Pancreas (tissue), 10 donors: ENCODE results near the gene DLG1. TPM values are rescaled to one million over a fixed set of nuclear protein-coding genes. Genes with fewer than 3 reads are reported as not detected.
A peak's percentile ranks its signal among the peaks of the same experiment; 100 is the strongest.
"Not testable (repeated sequence)": the region's sequence is repeated elsewhere in the genome, so short reads cannot be mapped to it uniquely, and the experiment has no call there.

ENCODE experiments used
- ATAC-seq, 4 donors: fragments of 200-7000 bp; cut with Tn5 transposase; one replicate each; pipeline versions ENCODE4 v1.8.0 to v1.9.1; 2020; ENCODE audit warnings: mild to moderate bottlenecking in 4 of 4, moderate library complexity in 4 of 4
- DNase-seq, 6 donors: peaks; one replicate each; pipeline ENCODE4 v3.0.0-alpha.2; 2020
- FAIRE-seq: peaks from 2 replicates; lab custom pipeline; 2012; peaks lifted over from hg19 to GRCh38; lab: Jason Lieb, UNC
- H3K27ac ChIP-seq, 4 donors: fragments of 200-600 bp; sonication (generic); 1 replicate in 3 of 4; 2 replicates in 1 of 4; pipeline versions ENCODE4 v1.5.0 to v1.8.0; 2020
- H3K27me3 ChIP-seq, 4 donors: fragments of 200-600 bp; one replicate each; pipeline ENCODE4 v1.8.0; 2021
- H3K36me3 ChIP-seq, 3 donors: fragments of 200-600 bp; sonication (generic) in 1 of 3; one replicate each; pipeline versions ENCODE4 v1.5.0 to v1.8.0; 2020 to 2021
- H3K4me1 ChIP-seq, 3 donors: fragments of 200-600 bp; one replicate each; pipeline ENCODE4 v1.8.0; 2021
- H3K4me3 ChIP-seq, 4 donors: fragments of 200-600 bp; sonication (generic) in 2 of 4; one replicate each; pipeline versions ENCODE4 v1.5.0 to v1.8.0; 2020 to 2021
- H3K9me3 ChIP-seq, 4 donors: fragments of 200-600 bp; one replicate each; pipeline ENCODE4 v1.8.0; 2021
- WGBS, 2 donors: extraction: QIAGEN DNeasy Blood & Tissue Kit; methylation state at CpG; one replicate each; pipeline ENCODE4 v1.1.7; 2013; 5-methylcytosine and 5-hydroxymethylcytosine counted together
- intact Hi-C, 3 donors: fragments of 100-400 bp; cut with DNase I; formaldehyde crosslinking; loops; one replicate each; pipeline versions ENCODE4 v1.11.1 to v1.14.2; 2022
- polyA plus RNA-seq, 2 donors: library from polyadenylated mRNA; stranded (reverse); fragments of 200-250 nt; gene quantifications; one replicate each; pipeline ENCODE4 v1.2.3, GENCODE V29; 2013
- total RNA-seq, 6 donors: library from RNA; stranded (reverse); fragmentation: NEBNext Ultra II Directional in 4 of 6; extraction: Animal tissue kit (Norgen Biotek cat#: 25700) in 4 of 6; gene quantifications; one replicate each; pipeline versions ENCODE4 v1.2.1 to v1.2.4, GENCODE V29; 2021 to 2023
- TF ChIP-seq, protein P1 (sequence below), 4 donors: fragments of 200-600 bp; sonication (generic) in 3 of 4; IDR thresholded peaks; one replicate each; pipeline versions ENCODE4 v1.5.0 to v1.8.0; 2021; ENCODE audit warnings: antibody characterized with exemption in 4 of 4
- donor health status: healthy with polysubstance abuse.
- donor health status: DM: no; HTN: no; CAD: no; lungs with moderate emphysema.
- donor health status: DM: no; HTN: no; CAD: no.
- donor health status: control.
- donor health status: control.
- donor health status: Bipolar disorder and iron deficiency.
- donor health status: DM: yes; HTN: yes; CAD: no.
- donor health status: DM: no; HTN: no; CAD: no.
- donor health status: DM: no; HTN: no; CAD: no.
- donor health status: DM: yes; HTN: yes; CAD: no.

The DLG1 gene
- total and polyA plus RNA-seq, 8 donors: 15.9 to 47.9 (median 28.6) TPM

DNA sequence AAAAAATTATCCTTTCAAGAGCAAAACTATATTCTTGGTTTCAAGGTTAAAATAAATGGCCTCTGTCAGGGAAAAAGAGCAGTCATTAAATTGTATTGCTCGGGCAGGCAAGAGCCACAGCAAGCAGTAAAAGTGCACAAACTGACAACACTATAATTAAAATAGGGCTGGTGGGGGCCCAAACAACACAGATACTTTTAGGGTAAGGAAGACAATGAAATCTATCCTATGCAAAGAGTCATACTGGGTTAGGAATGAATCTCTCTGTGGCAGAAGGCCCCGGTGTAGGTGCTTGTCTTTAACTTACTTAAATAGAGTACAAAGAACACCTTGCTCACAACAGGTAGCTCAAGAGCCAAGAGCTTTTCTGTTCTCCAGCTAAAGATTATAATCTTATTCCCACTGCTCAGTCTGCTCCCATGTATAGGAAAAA, 94.7 kb downstream of the DLG1 start:
- 60 to 69% methylated on average over 2 of the region's 2 CpGs for WGBS, 2 donors
- Histone ChIP-seq H3K36me3 (no peaks in the 10 kb centered on the region), H3K4me1 (peaks cover 0 to 15% (median 11%) of the 10 kb centered on the region in 3 donors), H3K27ac (no peak overlapping the region), H3K9me3 (no peaks in the 10 kb centered on the region), H3K27me3 (no peaks in the 10 kb centered on the region), H3K4me3 (no peak overlapping the region)
- intact Hi-C loops: no loop called here
- ATAC-seq: peak in 1 of 4 donors; percentile 25
- DNase-seq: no peak
- no peak for FAIRE-seq
- TF ChIP-seq, protein P1, sequence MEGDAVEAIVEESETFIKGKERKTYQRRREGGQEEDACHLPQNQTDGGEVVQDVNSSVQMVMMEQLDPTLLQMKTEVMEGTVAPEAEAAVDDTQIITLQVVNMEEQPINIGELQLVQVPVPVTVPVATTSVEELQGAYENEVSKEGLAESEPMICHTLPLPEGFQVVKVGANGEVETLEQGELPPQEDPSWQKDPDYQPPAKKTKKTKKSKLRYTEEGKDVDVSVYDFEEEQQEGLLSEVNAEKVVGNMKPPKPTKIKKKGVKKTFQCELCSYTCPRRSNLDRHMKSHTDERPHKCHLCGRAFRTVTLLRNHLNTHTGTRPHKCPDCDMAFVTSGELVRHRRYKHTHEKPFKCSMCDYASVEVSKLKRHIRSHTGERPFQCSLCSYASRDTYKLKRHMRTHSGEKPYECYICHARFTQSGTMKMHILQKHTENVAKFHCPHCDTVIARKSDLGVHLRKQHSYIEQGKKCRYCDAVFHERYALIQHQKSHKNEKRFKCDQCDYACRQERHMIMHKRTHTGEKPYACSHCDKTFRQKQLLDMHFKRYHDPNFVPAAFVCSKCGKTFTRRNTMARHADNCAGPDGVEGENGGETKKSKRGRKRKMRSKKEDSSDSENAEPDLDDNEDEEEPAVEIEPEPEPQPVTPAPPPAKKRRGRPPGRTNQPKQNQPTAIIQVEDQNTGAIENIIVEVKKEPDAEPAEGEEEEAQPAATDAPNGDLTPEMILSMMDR (IDR thresholded peaks at IDR 0.05): no peak

DNA sequence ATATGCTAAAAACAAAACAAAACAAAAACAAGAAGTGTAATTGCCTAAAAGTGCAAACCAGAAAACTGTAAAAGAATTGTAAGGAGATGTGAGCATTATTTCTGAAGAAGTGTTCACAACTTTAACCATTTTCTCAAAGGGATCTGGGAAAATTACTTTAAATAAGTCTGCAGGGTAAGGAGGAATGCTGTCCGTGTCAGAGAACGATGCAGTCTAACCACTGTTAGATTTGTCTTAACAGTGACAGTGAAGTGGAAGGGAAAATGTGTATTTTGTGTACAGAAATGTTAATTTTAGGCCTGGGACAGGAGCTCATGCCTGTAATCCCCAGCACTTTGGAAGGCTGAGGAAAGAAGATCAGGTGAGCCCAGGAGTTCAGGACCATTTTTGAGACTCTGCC, 95.7 kb downstream of the DLG1 start:
- no peak for DNase-seq
- ATAC-seq: no peak
- Histone ChIP-seq H3K36me3 (no peaks in the 10 kb centered on the region), H3K4me1 (peaks cover 0 to 15% (median 11%) of the 10 kb centered on the region in 3 donors), H3K9me3 (no peaks in the 10 kb centered on the region), H3K27ac (no peak overlapping the region), H3K27me3 (no peaks in the 10 kb centered on the region), H3K4me3 (no peak overlapping the region)
- WGBS, 2 donors: 69 to 81% methylated on average over 2 of the region's 2 CpGs
- FAIRE-seq: no peak
- intact Hi-C loops: no loop called here
- TF ChIP-seq, protein P1 (IDR thresholded peaks at IDR 0.05): no peak

DNA sequence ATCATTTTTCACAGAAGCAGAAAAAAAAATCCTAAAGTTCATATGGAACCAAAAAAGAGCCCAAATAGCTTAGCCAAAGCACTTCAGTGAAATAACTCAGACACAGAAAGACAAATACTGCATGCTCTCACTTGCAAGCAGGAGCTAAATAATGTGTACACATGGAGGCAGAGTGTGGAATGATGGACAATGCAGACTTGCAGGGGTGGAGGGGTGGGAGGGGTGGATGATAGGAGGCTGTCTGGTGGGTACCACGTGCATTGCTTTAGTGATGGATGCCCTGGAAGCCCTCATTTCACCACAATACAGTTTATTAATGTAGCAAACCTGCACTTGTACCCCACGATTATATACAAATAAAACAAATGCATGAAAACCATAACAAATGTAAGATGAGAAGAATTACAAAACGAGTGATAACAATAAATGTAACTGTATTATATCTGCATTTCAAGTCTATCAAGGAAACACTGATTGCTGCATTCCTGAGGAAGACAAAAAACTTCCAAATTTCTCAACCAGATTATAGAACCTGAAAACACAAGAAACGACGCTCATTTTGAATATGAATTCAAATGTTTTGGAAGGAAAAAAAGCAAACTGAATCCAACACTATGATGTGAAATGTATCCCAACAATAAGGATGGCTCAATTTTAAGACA, 96.5 kb downstream of the DLG1 start:
- 70 to 74% methylated on average over 5 of the region's 5 CpGs for WGBS, 2 donors
- Histone ChIP-seq H3K4me3 (no peak overlapping the region), H3K27ac (no peak overlapping the region), H3K27me3 (no peaks in the 10 kb centered on the region), H3K36me3 (no peaks in the 10 kb centered on the region), H3K9me3 (no peaks in the 10 kb centered on the region), H3K4me1 (peaks cover 0 to 15% (median 11%) of the 10 kb centered on the region in 3 donors)
- no peak for DNase-seq
- ATAC-seq: no peak
- no peak for FAIRE-seq
- intact Hi-C loops: no loop called here
- TF ChIP-seq, protein P1 (IDR thresholded peaks at IDR 0.05): no peak

DNA sequence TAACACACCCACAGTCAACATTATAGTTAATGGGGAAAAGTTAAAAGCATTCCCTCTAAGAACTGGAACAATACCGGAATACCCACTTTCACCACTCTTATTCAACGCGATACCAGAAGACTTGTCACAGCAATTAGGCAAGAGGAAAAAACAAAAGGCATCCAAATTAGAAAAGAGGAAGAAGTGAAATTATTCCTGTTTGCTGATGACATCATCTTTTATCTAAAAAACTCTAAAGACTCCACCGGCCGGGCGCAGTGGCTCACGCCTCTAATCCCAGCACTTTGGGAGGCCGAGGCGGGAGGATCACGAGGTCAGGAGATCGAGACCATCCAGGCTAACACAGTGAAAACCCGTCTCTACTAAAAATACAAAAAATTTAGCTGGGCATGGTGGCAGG, 97.6 kb downstream of the DLG1 start:
- FAIRE-seq, DNase-seq, intact Hi-C loops, H3K9me3 ChIP-seq, ATAC-seq, H3K27ac ChIP-seq, H3K27me3 ChIP-seq, H3K4me3 ChIP-seq, H3K36me3 ChIP-seq: not testable (repeated sequence)
- H3K4me1 ChIP-seq: peaks cover 0 to 15% (median 11%) of the 10 kb centered on the region in 3 donors
- 96 to 98% methylated on average over 12 of the region's 12 CpGs for WGBS, 2 donors

DNA sequence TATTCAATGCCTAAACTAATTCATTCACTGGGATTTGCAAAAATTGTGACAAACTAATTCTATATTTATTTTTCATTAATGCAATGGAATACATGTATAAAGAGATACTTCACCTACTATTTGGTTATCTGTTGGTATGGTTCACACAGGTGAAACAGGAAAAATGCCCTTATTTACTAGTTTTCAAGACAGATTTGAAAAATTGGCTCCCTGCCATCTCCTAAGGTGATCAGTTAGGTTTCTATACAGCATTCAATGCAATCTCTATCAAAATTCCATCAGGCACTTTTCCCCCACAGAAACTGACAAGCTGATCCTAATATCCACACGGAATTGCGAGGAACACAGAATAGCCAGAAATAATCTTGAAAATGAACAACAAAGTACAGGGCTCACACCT, 101.1 kb downstream of the DLG1 start:
- DNase-seq (no peak), ATAC-seq (no peak), FAIRE-seq (no peak)
- intact Hi-C loops: no loop called here
- H3K27ac ChIP-seq: no peak overlapping the region
- H3K9me3 ChIP-seq: no peaks in the 10 kb centered on the region
- H3K4me1 ChIP-seq: no peaks in the 10 kb centered on the region
- TF ChIP-seq, protein P1 (IDR thresholded peaks at IDR 0.05): no peak
- no peaks in the 10 kb centered on the region for H3K36me3 ChIP-seq
- 89 to 93% methylated on average over 2 of the region's 2 CpGs for WGBS, 2 donors
- no peak overlapping the region for H3K4me3 ChIP-seq
- no peaks in the 10 kb centered on the region for H3K27me3 ChIP-seq
